BE2C (cell line): ENCODE measurements around the gene KCNMA1.

ENCODE experiments used
- DNase-seq: peaks from one replicate; pipeline ENCODE4 v3.0.0-alpha.2; 2020
- H3K27me3 ChIP-seq: fragments of 250-450 bp; sonication (Bioruptor Pico); 2 replicates; pipeline ENCODE4 v1.5.1; 2020; ENCODE audit warnings: mild to moderate bottlenecking
- H3K36me3 ChIP-seq: fragments of 250-450 bp; sonication (Bioruptor Pico); 2 replicates; pipeline ENCODE4 v1.5.1; 2020; ENCODE audit warnings: mild to moderate bottlenecking
- H3K4me1 ChIP-seq: fragments of 250-450 bp; sonication (Bioruptor Pico); 2 replicates; pipeline ENCODE4 v1.5.1; 2020
- H3K4me3 ChIP-seq: 2 replicates; pipeline ENCODE4 v1.5.1; 2011; ENCODE audit warnings: low read depth, low read length
- H3K9me3 ChIP-seq: fragments of 250-450 bp; sonication (Bioruptor Pico); 2 replicates; pipeline ENCODE4 v1.5.1; 2020
- TF ChIP-seq, protein P1 (sequence below): IDR thresholded peaks from 2 replicates; pipeline ENCODE4 v1.5.1; 2012; ENCODE audit warnings: mild to moderate bottlenecking, low read depth, low read length

KCNMA1 gene

DNA sequence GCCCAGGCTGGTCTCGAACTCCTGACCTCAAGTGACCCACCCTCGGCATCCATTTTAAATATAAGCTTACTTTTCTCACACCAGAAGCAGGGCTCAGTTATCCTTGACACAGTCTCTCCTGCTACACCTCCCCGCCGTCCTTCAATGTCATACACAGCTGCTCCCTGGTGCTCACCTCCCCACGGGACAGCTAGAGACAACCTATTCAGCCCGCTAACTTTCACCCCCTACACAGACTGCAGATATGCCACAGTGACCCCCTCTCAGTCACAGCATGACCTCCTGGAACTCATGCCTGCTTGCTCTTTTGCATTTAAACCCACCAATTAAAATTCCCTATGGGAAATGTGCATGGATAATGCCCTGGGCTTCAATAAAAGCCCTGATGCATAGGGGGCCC is 44.2 kb upstream of the KCNMA1 start:
- H3K27me3 ChIP-seq = no peaks in the 10 kb centered on the region
- no peak for DNase-seq
- TF ChIP-seq, protein P1, sequence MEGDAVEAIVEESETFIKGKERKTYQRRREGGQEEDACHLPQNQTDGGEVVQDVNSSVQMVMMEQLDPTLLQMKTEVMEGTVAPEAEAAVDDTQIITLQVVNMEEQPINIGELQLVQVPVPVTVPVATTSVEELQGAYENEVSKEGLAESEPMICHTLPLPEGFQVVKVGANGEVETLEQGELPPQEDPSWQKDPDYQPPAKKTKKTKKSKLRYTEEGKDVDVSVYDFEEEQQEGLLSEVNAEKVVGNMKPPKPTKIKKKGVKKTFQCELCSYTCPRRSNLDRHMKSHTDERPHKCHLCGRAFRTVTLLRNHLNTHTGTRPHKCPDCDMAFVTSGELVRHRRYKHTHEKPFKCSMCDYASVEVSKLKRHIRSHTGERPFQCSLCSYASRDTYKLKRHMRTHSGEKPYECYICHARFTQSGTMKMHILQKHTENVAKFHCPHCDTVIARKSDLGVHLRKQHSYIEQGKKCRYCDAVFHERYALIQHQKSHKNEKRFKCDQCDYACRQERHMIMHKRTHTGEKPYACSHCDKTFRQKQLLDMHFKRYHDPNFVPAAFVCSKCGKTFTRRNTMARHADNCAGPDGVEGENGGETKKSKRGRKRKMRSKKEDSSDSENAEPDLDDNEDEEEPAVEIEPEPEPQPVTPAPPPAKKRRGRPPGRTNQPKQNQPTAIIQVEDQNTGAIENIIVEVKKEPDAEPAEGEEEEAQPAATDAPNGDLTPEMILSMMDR = no peak
- no peaks in the 10 kb centered on the region for H3K4me1 ChIP-seq
- H3K36me3 ChIP-seq = no peaks in the 10 kb centered on the region
- H3K4me3 ChIP-seq = no peak overlapping the region
- no peaks in the 10 kb centered on the region for H3K9me3 ChIP-seq

DNA sequence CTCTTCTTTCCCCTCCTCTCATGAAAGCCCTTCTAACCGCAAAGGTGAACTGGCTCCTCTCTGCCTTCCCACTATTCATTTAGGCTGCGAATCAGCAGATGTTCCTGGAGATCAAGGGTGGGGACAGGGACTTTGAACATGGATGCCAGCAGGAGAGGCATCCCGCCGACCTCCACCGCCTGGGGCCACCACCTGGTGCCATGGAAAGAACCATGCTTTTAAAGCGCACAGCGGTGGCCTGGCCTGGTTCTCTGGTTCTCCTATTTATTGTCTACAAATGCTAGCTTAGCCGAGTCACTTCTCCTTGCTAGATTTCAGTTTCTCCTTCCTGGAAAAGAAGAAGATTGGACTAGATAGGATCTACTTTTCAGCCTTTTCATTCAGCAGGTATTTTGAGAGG is 43.2 kb upstream of the KCNMA1 start:
- TF ChIP-seq, protein P1 = no peak
- no peaks in the 10 kb centered on the region for H3K27me3 ChIP-seq
- no peaks in the 10 kb centered on the region for H3K4me1 ChIP-seq
- H3K9me3 ChIP-seq = no peaks in the 10 kb centered on the region
- H3K4me3 ChIP-seq = no peak overlapping the region
- H3K36me3 ChIP-seq = no peaks in the 10 kb centered on the region
- DNase-seq = no peak

DNA sequence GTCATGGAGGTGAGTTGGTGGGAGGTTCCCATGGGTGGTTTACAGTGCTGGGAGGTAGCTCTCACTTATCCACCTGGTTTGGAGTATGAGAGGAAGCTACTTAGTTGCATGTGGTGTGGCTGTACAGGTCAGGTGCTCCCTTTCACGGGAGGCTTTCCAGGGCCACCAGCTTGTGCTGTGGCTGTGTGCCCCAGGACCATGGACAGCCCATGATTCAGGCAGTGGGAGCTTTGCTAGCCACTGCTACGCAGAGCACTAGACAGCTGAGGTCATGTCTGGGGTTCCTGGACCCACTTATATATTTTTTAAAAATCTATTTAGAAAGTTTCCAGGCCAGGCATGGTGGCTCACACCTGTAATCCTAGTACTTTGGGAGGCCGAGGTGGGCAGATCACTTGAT is 42.5 kb upstream of the KCNMA1 start:
- H3K9me3 ChIP-seq = no peaks in the 10 kb centered on the region
- no peaks in the 10 kb centered on the region for H3K36me3 ChIP-seq
- no peak overlapping the region for H3K4me3 ChIP-seq
- no peak for DNase-seq
- no peaks in the 10 kb centered on the region for H3K27me3 ChIP-seq
- H3K4me1 ChIP-seq = no peaks in the 10 kb centered on the region
- TF ChIP-seq, protein P1 = no peak

DNA sequence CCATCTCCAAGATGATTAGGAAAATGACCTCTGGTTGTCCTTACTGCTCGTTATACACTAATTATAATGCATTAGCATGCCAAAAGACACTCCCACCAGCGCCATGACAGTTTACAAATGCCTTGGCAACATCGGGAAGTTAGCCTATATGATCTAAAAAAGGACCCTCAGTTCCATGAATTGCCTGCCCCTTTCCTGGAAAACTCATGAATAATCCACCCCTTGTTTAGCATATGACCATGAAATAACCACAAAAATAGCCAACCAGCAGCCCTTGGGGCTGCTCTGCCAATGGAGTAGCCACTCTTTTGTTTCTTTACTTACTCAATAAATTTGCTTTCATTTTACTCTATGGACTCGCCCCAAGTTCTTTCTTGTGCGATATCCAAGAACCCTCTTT is 41.6 kb upstream of the KCNMA1 start:
- Histone ChIP-seq H3K4me1 (no peaks in the 10 kb centered on the region), H3K27me3 (no peaks in the 10 kb centered on the region), H3K36me3 (no peaks in the 10 kb centered on the region), H3K4me3 (no peak overlapping the region), H3K9me3 (no peaks in the 10 kb centered on the region)
- no peak for DNase-seq
- TF ChIP-seq, protein P1 = no peak

DNA sequence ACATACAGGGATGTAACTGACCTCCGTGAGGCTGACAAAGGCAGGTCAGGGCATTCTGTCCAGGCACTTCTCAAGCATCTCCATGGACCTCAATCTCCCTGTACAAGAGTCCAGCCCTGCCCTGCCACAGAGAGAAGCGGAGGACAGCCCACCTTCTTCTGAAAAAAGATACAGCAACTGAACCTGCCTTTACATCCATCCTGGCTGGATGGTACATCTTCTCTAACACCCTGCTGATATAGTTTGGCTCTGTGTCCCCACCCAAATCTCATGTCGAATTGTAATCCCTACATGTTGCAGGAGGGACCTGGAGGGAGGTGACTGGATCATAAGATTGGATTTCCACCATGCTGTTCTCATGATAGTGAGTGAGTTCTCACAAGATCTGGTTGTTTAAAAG is 40.5 kb upstream of the KCNMA1 start:
- H3K27me3 ChIP-seq = no peaks in the 10 kb centered on the region
- peaks cover 3% of the 10 kb centered on the region; the same call in 1 of the 2 replicates for H3K9me3 ChIP-seq
- no peak for DNase-seq
- H3K36me3 ChIP-seq = no peaks in the 10 kb centered on the region
- H3K4me1 ChIP-seq = no peaks in the 10 kb centered on the region; the same call in 1 of the 2 replicates
- no peak overlapping the region for H3K4me3 ChIP-seq
- TF ChIP-seq, protein P1 = no peak

DNA sequence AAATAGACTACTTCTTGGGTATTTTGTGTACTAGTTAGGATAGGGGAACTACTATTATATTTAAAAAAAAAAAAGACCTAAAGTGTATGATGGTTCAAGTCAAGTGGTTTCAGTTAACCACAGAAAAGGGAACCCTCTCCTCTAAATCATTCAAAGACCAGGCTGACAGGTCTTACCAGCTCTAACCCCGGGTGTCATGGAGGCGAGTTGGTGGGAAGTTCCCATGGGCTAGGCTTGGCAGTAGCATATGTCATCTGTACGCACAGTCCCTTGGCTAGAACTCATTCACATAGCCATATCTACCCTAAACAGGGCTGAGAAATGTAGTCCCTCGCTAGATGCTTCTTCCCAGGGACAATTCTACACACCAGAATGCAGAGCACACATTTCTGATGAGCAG is 37.7 kb upstream of the KCNMA1 start:
- TF ChIP-seq, protein P1 = no peak
- Histone ChIP-seq H3K27me3 (no peaks in the 10 kb centered on the region), H3K36me3 (no peaks in the 10 kb centered on the region), H3K9me3 (peaks cover 3% of the 10 kb centered on the region; the same call in 1 of the 2 replicates), H3K4me3 (no peak overlapping the region), H3K4me1 (no peaks in the 10 kb centered on the region; the same call in 1 of the 2 replicates)
- DNase-seq = no peak
